Transverse colon (tissue), 4 donors: Measurements from ENCODE around the gene FBXO36. TPM values are rescaled to one million over a fixed set of nuclear protein-coding genes. Genes with fewer than 3 reads are reported as not detected.

ENCODE experiments used
- DNase-seq: peaks from one replicate; pipeline ENCODE4 v3.0.0-alpha.2; 2019
- H3K27ac ChIP-seq, 4 donors: fragments of 200-600 bp; sonication (generic); 2 replicates each; pipeline ENCODE4 v1.5.1; 2016 to 2018; ENCODE audit warnings: inconsistent platforms in 4 of 4
- H3K27me3 ChIP-seq: fragments of 200-600 bp; sonication (generic); 2 replicates; pipeline ENCODE4 v1.5.1; 2017; ENCODE audit warnings: inconsistent platforms
- H3K36me3 ChIP-seq, 4 donors: fragments of 200-600 bp; sonication (generic); 2 replicates each; pipeline ENCODE4 v1.5.1; 2017 to 2019; ENCODE audit warnings: inconsistent platforms in 4 of 4
- H3K4me1 ChIP-seq, 4 donors: fragments of 200-600 bp; sonication (generic); 2 replicates each; pipeline ENCODE4 v1.5.1; 2017 to 2020; ENCODE audit warnings: inconsistent platforms in 4 of 4
- H3K4me3 ChIP-seq, 4 donors: fragments of 200-600 bp; sonication (generic); 1 replicate in 1 of 4; 2 replicates in 3 of 4; pipeline versions ENCODE4 v1.5.1 to v1.6.1; 2017 to 2019; ENCODE audit warnings: inconsistent platforms in 4 of 4
- H3K9me3 ChIP-seq, 2 donors: fragments of 200-600 bp; sonication (generic); 2 replicates each; pipeline ENCODE4 v1.5.1; 2017 to 2019; ENCODE audit warnings: inconsistent platforms in 2 of 2
- EP300 ChIP-seq: sonication (generic); formaldehyde crosslinking; IDR thresholded peaks from one replicate; pipeline ENCODE4 v1.6.1; 2017; ENCODE audit warnings: antibody characterized with exemption, low read depth
- POLR2A ChIP-seq: fragments of 450-650 bp; IDR thresholded peaks from one replicate; pipeline ENCODE4 v1.6.1; 2016; ENCODE audit warnings: antibody characterized with exemption, mild to moderate bottlenecking, moderate library complexity
- POLR2AphosphoS5 ChIP-seq, 3 donors: sonication (generic); formaldehyde crosslinking; IDR thresholded peaks; one replicate each; pipeline ENCODE4 v1.6.1; 2016; ENCODE audit warnings: antibody characterized with exemption in 3 of 3
- WGBS, 2 donors: methylation state at CpG; one replicate each; pipeline ENCODE4 v1.1.5; 2018; ENCODE audit warnings: low coverage in 1 of 2; 5-methylcytosine and 5-hydroxymethylcytosine counted together
- in situ Hi-C, 4 donors: fragments of 200-750 bp; cut with MboI; loops; one replicate each; pipeline versions ENCODE4 v1.15.0 to v1.15.1; 2017; ENCODE audit warnings: low sequenced_read_pairs in 3 of 4, low pct_ligation_motif_present in 1 of 4, low pct_unique_long_range_greater_than_20kb in 1 of 4
- intact Hi-C: fragments of 100-400 bp; cut with DNase I; formaldehyde crosslinking; loops from one replicate; pipeline ENCODE4 v1.15.1; 2023; ENCODE audit warnings: low total_unique reads
- total RNA-seq, 4 donors: library from RNA; depleted of rRNA; stranded (reverse); fragments of >200 nt; gene quantifications; one replicate each; pipeline ENCODE4 v1.1.0, GENCODE V29; 2016
- TF ChIP-seq, protein P1 (sequence below), 5 experiments: fragments of 200-600 bp in 3 of 5; fragments of 450-650 bp in 2 of 5; sonication (generic) in 3 of 5; IDR thresholded peaks; 1 replicate in 2 of 5; 2 replicates in 3 of 5; pipeline ENCODE4 v1.5.1; 2016 to 2017; ENCODE audit warnings: antibody characterized with exemption in 5 of 5, inconsistent platforms in 3 of 5, mild to moderate bottlenecking in 2 of 5, moderate library complexity in 1 of 5

The FBXO36 gene
- total RNA-seq, 4 donors from 2014 or later: 0.60 to 2.1 (median 1.3) TPM

DNA sequence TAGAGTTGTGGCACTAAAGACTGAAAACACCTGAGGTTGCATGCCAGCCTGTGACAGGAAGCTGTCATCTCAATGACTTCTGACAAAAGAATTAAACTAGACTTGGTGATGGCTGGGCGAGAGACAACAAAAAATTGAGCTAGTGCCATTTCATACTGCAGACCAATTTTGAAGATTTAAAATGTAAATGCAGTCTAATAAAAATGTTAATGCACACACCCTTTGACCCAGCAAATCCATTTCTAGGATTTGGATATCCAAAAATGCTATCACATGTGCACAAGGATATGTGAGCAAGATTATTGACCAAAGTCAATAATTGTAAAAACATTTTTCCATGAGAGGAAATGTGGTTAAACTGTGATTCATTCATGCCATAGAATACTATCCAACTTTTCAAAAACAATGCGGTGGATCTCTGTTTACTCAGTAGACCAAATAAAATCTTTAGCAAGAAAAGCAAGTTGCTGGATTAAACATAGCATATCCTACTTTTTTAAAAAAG lies 5.6 kb downstream of the FBXO36 start:
- Histone ChIP-seq H3K4me1 (peaks cover 4 to 14% (median 9%) of the 10 kb centered on the region in 4 donors), H3K9me3 (no peaks in the 10 kb centered on the region), H3K27ac (no peak overlapping the region), H3K4me3 (no peak overlapping the region), H3K36me3 (no peaks in the 10 kb centered on the region), H3K27me3 (no peaks in the 10 kb centered on the region)
- in situ Hi-C loops (no loop called here), intact Hi-C loops (no loop called here)
- WGBS, 2 donors: 60 to 63% methylated on average over 2 of the region's 2 CpGs
- no peak for DNase-seq
- TF ChIP-seq POLR2AphosphoS5 (IDR thresholded peaks at IDR 0.05) (no peak), EP300 (no peak)

DNA sequence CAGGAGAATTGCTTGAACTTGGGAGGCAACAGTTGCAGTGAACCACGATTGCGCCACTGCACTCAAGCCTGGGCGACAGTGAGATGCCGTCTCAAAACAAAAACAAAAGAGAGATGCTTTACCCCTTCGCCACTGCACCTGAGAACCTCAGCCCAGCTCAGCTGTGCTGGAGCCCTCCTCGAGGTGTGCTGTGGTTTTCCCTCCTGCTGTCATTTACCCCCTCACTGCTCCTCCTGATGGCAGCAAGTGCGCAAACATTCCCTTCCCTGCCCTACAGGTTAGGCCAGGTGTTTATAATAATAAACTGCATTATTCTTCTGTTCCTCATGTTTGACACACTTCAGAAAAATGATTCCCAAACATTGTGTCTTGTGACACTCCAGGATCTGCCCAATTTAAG lies 8.4 kb downstream of the FBXO36 start:
- in situ Hi-C loops (no loop called here), intact Hi-C loops (no loop called here)
- Histone ChIP-seq H3K27ac (no peak overlapping the region), H3K36me3 (no peaks in the 10 kb centered on the region), H3K4me1 (no peaks in the 10 kb centered on the region), H3K9me3 (no peaks in the 10 kb centered on the region), H3K27me3 (no peaks in the 10 kb centered on the region), H3K4me3 (no peak overlapping the region)
- TF ChIP-seq POLR2A (no peak), POLR2AphosphoS5 (IDR thresholded peaks at IDR 0.05) (no peak)
- no peak for DNase-seq
- WGBS, 2 donors: 52 to 82% methylated on average over 3 to 7 of the region's 7 CpGs

DNA sequence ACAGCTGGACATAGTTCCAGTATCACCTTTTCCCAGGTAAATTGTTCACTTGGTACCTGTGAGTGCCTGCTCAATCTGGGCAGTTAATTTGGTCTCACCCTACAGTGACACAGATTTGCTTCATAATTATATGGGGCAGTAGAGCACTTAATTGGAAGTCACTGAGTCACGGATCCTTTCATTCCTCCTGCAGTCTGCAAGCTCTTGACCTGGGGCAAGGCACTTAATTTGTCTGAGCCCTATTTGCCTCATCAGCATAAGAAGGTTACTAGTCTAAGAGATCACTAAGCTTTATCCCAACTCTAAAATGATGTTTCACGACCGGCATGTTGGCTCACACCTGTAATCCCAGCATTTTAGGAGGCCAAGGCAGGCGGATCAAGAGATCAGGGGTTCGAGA lies 8.9 kb downstream of the FBXO36 start:
- in situ Hi-C loops: no loop called here
- WGBS, 2 donors: 96 to 97% methylated on average over 5 of the region's 5 CpGs
- no peak overlapping the region for H3K4me3 ChIP-seq
- intact Hi-C loops: no loop called here
- H3K27me3 ChIP-seq: no peaks in the 10 kb centered on the region
- DNase-seq: no peak
- TF ChIP-seq EP300: no peak
- TF ChIP-seq, protein P1, sequence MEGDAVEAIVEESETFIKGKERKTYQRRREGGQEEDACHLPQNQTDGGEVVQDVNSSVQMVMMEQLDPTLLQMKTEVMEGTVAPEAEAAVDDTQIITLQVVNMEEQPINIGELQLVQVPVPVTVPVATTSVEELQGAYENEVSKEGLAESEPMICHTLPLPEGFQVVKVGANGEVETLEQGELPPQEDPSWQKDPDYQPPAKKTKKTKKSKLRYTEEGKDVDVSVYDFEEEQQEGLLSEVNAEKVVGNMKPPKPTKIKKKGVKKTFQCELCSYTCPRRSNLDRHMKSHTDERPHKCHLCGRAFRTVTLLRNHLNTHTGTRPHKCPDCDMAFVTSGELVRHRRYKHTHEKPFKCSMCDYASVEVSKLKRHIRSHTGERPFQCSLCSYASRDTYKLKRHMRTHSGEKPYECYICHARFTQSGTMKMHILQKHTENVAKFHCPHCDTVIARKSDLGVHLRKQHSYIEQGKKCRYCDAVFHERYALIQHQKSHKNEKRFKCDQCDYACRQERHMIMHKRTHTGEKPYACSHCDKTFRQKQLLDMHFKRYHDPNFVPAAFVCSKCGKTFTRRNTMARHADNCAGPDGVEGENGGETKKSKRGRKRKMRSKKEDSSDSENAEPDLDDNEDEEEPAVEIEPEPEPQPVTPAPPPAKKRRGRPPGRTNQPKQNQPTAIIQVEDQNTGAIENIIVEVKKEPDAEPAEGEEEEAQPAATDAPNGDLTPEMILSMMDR (IDR thresholded peaks at IDR 0.05): no peak
- TF ChIP-seq POLR2A: no peak
- no peak for TF ChIP-seq POLR2AphosphoS5 (IDR thresholded peaks at IDR 0.05)
- no peaks in the 10 kb centered on the region for H3K4me1 ChIP-seq
- no peaks in the 10 kb centered on the region for H3K9me3 ChIP-seq
- H3K36me3 ChIP-seq: no peaks in the 10 kb centered on the region
- H3K27ac ChIP-seq: no peak overlapping the region

DNA sequence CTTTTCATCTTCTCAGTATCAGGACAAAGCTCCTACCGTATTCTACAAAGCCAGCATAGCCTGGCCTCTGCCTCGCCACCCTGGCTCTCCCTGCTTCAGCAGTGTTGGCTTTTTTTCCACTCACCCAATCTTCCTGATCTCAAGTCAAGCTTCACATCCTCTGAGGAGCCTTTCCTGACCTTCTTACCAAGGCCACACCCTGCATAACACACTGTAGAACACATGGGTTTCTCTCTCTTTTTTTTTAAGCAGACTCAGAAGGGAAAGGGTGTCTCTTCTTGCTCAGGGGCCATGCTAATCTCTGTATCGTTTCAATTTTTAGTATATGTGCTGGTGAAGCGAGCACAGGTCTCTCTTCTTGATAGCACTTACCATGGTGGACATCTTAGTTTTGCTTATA lies 15.2 kb downstream of the FBXO36 start:
- no peak overlapping the region for H3K27ac ChIP-seq
- no peak overlapping the region for H3K4me3 ChIP-seq
- DNase-seq: no peak
- H3K9me3 ChIP-seq: no peaks in the 10 kb centered on the region
- no peaks in the 10 kb centered on the region for H3K27me3 ChIP-seq
- WGBS, 2 donors: 81 to 93% methylated on average over 3 to 4 of the region's 4 CpGs
- no peaks in the 10 kb centered on the region for H3K36me3 ChIP-seq
- no peak for TF ChIP-seq POLR2AphosphoS5 (IDR thresholded peaks at IDR 0.05)
- TF ChIP-seq, protein P1 (IDR thresholded peaks at IDR 0.05): no peak
- in situ Hi-C loops (no loop called here), intact Hi-C loops (loop anchor here (5.0 kb wide), 1 partner anchor 775 kb away; the partner anchor contains the start of gene CAB39)
- H3K4me1 ChIP-seq: no peaks in the 10 kb centered on the region

DNA sequence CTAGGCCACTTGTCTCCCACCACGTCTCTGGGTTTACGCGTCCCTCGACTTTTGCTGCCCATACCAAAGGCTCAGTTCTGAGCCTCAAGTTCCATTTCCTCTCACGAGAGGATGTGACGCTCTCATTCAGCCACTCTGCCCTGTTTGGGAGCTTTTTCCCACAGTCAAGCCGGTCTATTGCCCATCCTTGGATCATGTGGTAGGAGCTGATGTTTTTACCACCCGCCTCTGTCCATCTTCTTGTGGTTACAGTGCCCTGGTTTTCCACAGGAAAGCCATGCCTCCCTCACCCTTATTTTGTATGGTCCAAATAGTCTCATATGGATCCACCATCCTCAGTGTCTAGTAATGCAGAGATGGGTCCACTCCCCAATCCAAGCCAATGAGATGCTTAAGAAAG lies 20.4 kb downstream of the FBXO36 start:
- WGBS, 2 donors: 92 to 96% methylated on average over 8 of the region's 8 CpGs
- Histone ChIP-seq H3K27me3 (no peaks in the 10 kb centered on the region), H3K27ac (no peak overlapping the region), H3K36me3 (no peaks in the 10 kb centered on the region), H3K4me3 (no peak overlapping the region), H3K9me3 (no peaks in the 10 kb centered on the region), H3K4me1 (no peaks in the 10 kb centered on the region)
- no peak for TF ChIP-seq POLR2AphosphoS5 (IDR thresholded peaks at IDR 0.05)
- TF ChIP-seq, protein P1 (IDR thresholded peaks at IDR 0.05): no peak
- no peak for TF ChIP-seq POLR2A
- TF ChIP-seq EP300: no peak
- intact Hi-C loops: no loop called here
- in situ Hi-C loops: no loop called here
- DNase-seq: no peak
